Panc1 (cell line): ENCODE results near the gene SMIM1. TPM values are rescaled to one million over a fixed set of nuclear protein-coding genes. Genes with fewer than 3 reads are reported as not detected.
"Not testable (repeated sequence)": the region's sequence is repeated elsewhere in the genome, so short reads cannot be mapped to it uniquely, and the experiment has no call there.

Experiments used
- ATAC-seq: fragments of 200-7000 bp; cut with Tn5 transposase; 2 replicates; pipeline ENCODE4 v1.9.1; 2020; ENCODE audit warnings: mild to moderate bottlenecking, moderate library complexity
- BruUV-seq: library from RNA; stranded (reverse); fragments of 400-500 nt; replicated peaks from 2 replicates; lab custom pipeline; 2021; lab: Mats Ljungman, UMichigan
- CTCF ChIA-PET: fragments of 300-600 bp; sonication (Branson Sonifier 250); formaldehyde crosslinking; loops from one replicate; lab custom pipeline; 2022; ENCODE audit warnings: antibody characterized with exemption; lab: Charles Lee
- POLR2A ChIA-PET: fragments of 300-600 bp; sonication (Branson Sonifier 250); formaldehyde crosslinking; loops from one replicate; lab custom pipeline; 2022; ENCODE audit warnings: antibody characterized with exemption; lab: Charles Lee
- DNase-seq: peaks from one replicate; pipeline ENCODE4 v3.0.0-alpha.2; 2010; ENCODE audit warnings: low read depth, low spot score
- H3K27ac ChIP-seq: 2 replicates; pipeline ENCODE4 v1.5.1; 2011; ENCODE audit warnings: mild to moderate bottlenecking, low read length, inconsistent platforms
- H3K27me3 ChIP-seq: fragments of 200-500 bp; sonication (Bioruptor generic); 2 replicates; pipeline ENCODE4 v1.6.0; 2014; ENCODE audit warnings: low read length, inconsistent platforms; ENCODE audit not compliant: control insufficient read depth, insufficient read depth
- H3K36me3 ChIP-seq: fragments of 200-500 bp; sonication (Bioruptor generic); 2 replicates; pipeline ENCODE4 v1.5.1; 2014; ENCODE audit warnings: inconsistent platforms, mild to moderate bottlenecking, low read length, moderate library complexity; ENCODE audit not compliant: control insufficient read depth, insufficient read depth
- H3K4me1 ChIP-seq: 2 replicates; pipeline ENCODE4 v1.5.1; 2011; ENCODE audit warnings: inconsistent platforms, mild to moderate bottlenecking, low read length, moderate library complexity; ENCODE audit not compliant: control insufficient read depth, insufficient read depth
- H3K4me3 ChIP-seq, 2 experiments: 2 replicates each; pipeline ENCODE4 v1.5.1; 2011 to 2012; ENCODE audit warnings: low read depth in 2 of 2, low read length in 2 of 2, mild to moderate bottlenecking in 2 of 2, inconsistent platforms in 1 of 2, moderate library complexity in 1 of 2
- H3K9me3 ChIP-seq: fragments of 200-500 bp; sonication (Bioruptor generic); 2 replicates; pipeline ENCODE4 v1.5.1; 2014; ENCODE audit warnings: low read depth, mild to moderate bottlenecking, inconsistent platforms, low read length, moderate library complexity; ENCODE audit not compliant: control insufficient read depth, insufficient read depth
- POLR2AphosphoS5 ChIP-seq: IDR thresholded peaks from 2 replicates; pipeline ENCODE4 v1.6.1; 2012; ENCODE audit warnings: mild to moderate bottlenecking, low read depth, low read length, moderate library complexity
- SIN3A ChIP-seq: IDR thresholded peaks from 2 replicates; pipeline ENCODE4 v1.6.1; 2012; ENCODE audit warnings: low read depth, mild to moderate bottlenecking, low read length, moderate library complexity, borderline replicate concordance; ENCODE audit not compliant: insufficient read depth
- TCF7L2 ChIP-seq: IDR thresholded peaks from 2 replicates; pipeline ENCODE4 v1.6.1; 2011; ENCODE audit warnings: mild to moderate bottlenecking, low read depth, low read length, inconsistent platforms
- in situ Hi-C: cut with HindIII; loops from 2 replicates; pipeline ENCODE4 v1.10.0; 2016; ENCODE audit warnings: low sequenced_read_pairs, low pct_unique_long_range_greater_than_20kb
- intact Hi-C: fragments of 100-400 bp; cut with micrococcal nuclease; formaldehyde crosslinking; loops from one replicate; pipeline ENCODE4 v1.10.0; 2022; ENCODE audit not compliant: unreplicated experiment
- total RNA-seq: library from RNA; stranded (reverse); gene quantifications from one replicate; pipeline ENCODE4 v1.2.1, GENCODE V29; 2021; ENCODE audit not compliant: unreplicated experiment
- TF ChIP-seq, protein P1 (sequence below): fragments of 450-650 bp; IDR thresholded peaks from 2 replicates; pipeline ENCODE4 v1.5.1; 2017; ENCODE audit warnings: mild to moderate bottlenecking
- TF ChIP-seq, protein P2 (sequence below), 2 experiments: IDR thresholded peaks; 2 replicates each; pipeline ENCODE4 v1.6.1; 2011 to 2012; ENCODE audit warnings: low read depth in 2 of 2, control low read depth in 1 of 2, low read length in 1 of 2, mild to moderate bottlenecking in 1 of 2, moderate library complexity in 1 of 2; ENCODE audit not compliant: insufficient read depth in 1 of 2

The SMIM1 gene
- total RNA-seq, 1 experiment from 2014 or later: 35.5 TPM

DNA sequence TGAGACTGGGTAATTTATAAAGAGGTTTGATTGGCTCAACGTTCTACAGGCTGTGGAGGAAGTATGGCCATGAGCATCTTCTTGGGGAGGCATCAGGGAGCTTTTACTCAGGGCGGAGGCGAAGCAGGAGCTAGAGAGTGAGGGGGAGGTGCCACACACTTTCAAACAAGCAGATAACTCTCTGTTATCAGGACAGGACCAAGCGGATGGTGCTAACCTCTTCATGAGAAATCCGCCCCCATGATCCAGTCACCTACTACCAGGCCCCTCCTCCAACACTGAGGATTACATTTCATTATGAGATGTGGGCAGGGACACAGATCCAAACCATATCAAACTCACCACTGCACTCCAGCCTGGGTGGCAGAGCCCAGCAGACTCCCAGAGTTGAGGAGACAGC, 35.2 kb downstream of the SMIM1 start:
- no peak for DNase-seq
- H3K27ac ChIP-seq: no peak overlapping the region
- H3K9me3 ChIP-seq: no peaks in the 10 kb centered on the region
- TF ChIP-seq, protein P1, sequence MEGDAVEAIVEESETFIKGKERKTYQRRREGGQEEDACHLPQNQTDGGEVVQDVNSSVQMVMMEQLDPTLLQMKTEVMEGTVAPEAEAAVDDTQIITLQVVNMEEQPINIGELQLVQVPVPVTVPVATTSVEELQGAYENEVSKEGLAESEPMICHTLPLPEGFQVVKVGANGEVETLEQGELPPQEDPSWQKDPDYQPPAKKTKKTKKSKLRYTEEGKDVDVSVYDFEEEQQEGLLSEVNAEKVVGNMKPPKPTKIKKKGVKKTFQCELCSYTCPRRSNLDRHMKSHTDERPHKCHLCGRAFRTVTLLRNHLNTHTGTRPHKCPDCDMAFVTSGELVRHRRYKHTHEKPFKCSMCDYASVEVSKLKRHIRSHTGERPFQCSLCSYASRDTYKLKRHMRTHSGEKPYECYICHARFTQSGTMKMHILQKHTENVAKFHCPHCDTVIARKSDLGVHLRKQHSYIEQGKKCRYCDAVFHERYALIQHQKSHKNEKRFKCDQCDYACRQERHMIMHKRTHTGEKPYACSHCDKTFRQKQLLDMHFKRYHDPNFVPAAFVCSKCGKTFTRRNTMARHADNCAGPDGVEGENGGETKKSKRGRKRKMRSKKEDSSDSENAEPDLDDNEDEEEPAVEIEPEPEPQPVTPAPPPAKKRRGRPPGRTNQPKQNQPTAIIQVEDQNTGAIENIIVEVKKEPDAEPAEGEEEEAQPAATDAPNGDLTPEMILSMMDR: no peak
- TF ChIP-seq, protein P2, sequence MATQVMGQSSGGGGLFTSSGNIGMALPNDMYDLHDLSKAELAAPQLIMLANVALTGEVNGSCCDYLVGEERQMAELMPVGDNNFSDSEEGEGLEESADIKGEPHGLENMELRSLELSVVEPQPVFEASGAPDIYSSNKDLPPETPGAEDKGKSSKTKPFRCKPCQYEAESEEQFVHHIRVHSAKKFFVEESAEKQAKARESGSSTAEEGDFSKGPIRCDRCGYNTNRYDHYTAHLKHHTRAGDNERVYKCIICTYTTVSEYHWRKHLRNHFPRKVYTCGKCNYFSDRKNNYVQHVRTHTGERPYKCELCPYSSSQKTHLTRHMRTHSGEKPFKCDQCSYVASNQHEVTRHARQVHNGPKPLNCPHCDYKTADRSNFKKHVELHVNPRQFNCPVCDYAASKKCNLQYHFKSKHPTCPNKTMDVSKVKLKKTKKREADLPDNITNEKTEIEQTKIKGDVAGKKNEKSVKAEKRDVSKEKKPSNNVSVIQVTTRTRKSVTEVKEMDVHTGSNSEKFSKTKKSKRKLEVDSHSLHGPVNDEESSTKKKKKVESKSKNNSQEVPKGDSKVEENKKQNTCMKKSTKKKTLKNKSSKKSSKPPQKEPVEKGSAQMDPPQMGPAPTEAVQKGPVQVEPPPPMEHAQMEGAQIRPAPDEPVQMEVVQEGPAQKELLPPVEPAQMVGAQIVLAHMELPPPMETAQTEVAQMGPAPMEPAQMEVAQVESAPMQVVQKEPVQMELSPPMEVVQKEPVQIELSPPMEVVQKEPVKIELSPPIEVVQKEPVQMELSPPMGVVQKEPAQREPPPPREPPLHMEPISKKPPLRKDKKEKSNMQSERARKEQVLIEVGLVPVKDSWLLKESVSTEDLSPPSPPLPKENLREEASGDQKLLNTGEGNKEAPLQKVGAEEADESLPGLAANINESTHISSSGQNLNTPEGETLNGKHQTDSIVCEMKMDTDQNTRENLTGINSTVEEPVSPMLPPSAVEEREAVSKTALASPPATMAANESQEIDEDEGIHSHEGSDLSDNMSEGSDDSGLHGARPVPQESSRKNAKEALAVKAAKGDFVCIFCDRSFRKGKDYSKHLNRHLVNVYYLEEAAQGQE (IDR thresholded peaks at IDR 0.05; ENCODE audit: insufficient read depth in 1 of 2, low read depth in 2 of 2, low read length in 1 of 2): no peak
- TF ChIP-seq TCF7L2: no peak
- TF ChIP-seq POLR2AphosphoS5: no peak
- no peak for TF ChIP-seq SIN3A
- H3K4me3 ChIP-seq: no peak overlapping the region
- ATAC-seq: no peak
- no TSS peak for BruUV-seq
- intact Hi-C loops (no loop called here), in situ Hi-C loops (no loop called here)
- 0 out of 2 replicates have a peak, but pooled peaks cover 4% of the 10 kb centered on the region for H3K4me1 ChIP-seq
- ChIA-PET CTCF (no interaction called here), POLR2A (no interaction called here)
- H3K27me3 ChIP-seq: no peaks in the 10 kb centered on the region
- H3K36me3 ChIP-seq: no peaks in the 10 kb centered on the region

DNA sequence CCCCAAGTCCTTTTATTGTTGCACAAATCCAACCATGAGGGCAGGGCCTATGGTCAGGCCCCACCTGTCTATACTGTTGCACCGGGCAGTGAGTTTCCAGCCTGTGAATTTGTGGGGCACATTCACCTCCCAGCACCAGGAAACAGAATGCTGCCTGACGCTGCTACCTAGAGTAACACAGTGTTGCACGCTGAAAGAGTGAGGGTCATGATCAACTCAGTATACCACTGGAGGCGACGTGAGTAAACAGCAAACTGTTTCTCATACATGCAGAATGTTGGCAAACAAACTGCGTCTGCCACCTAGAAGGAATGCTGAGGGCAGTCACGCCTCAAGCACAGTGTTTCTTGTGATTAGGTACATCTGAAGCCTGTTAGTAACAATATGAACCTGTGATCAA, 37.1 kb downstream of the SMIM1 start:
- TF ChIP-seq TCF7L2 (no peak), POLR2AphosphoS5 (no peak), SIN3A (no peak)
- TF ChIP-seq, protein P2 (IDR thresholded peaks at IDR 0.05; ENCODE audit: insufficient read depth in 1 of 2, low read depth in 2 of 2, low read length in 1 of 2): no peak
- TF ChIP-seq, protein P1: no peak
- Histone ChIP-seq H3K4me3 (no peak overlapping the region), H3K27me3 (no peaks in the 10 kb centered on the region), H3K4me1 (0 out of 2 replicates have a peak, but pooled peaks cover 4% of the 10 kb centered on the region), H3K9me3 (no peaks in the 10 kb centered on the region), H3K36me3 (no peaks in the 10 kb centered on the region), H3K27ac (no peak overlapping the region)
- in situ Hi-C loops: no loop called here
- ChIA-PET POLR2A (interaction anchor here (0.6 kb wide), 1 partner anchor 46 kb away, joined by 4 read pairs; no protein-coding TSS in a partner anchor), CTCF (no interaction called here)
- no peak for DNase-seq
- intact Hi-C loops: no loop called here
- peak; percentile 40; the same call in 1 of the 2 replicates for ATAC-seq
- no TSS peak for BruUV-seq

DNA sequence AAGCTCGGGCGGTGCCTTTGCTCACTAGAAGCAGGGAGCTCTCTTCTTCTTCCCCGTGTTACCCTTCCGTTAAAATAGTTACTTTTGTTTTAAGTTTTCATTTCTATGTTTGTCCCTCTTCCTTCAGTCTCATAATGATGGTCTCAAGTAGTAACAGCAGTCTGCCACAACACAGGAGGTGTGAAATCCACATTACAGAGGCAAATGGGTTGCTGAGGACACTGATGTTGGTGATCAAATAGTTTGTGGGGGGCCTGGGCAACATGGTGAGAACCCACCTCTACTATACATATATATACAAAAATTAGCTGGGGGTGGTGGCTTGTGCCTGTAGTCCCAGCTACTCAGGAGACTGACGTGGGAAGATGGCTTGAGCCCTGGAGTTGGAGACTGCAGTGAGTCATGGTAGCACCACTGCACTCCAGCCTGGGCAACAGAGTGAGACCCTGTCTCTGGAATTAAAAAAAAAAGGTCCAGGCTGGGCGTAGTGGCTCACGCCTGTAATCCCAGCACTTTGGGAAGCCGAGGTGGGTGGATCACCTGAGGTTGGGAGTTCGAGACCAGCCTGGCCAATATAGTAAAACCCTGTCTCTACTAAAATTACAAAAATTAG, 37.7 kb downstream of the SMIM1 start:
- BruUV-seq, H3K27me3 ChIP-seq, H3K4me3 ChIP-seq, CTCF ChIA-PET, DNase-seq, H3K9me3 ChIP-seq, H3K27ac ChIP-seq, intact Hi-C loops, H3K36me3 ChIP-seq, in situ Hi-C loops, H3K4me1 ChIP-seq: not testable (repeated sequence)
- peak; percentile 37; the same call in 1 of the 2 replicates for ATAC-seq
- POLR2A ChIA-PET: interaction anchor here (0.6 kb wide), 1 partner anchor 47 kb away, joined by 4 read pairs; no protein-coding TSS in a partner anchor
